ENCODE measurements around the gene MACROD2. TPM values are rescaled to one million over a fixed set of nuclear protein-coding genes. Genes with fewer than 3 reads are reported as not detected.

Gene MACROD2
- total and polyA plus RNA-seq, 2 of the 4 experiments (the other 2 are of a cell fraction), result not detected

DNA sequence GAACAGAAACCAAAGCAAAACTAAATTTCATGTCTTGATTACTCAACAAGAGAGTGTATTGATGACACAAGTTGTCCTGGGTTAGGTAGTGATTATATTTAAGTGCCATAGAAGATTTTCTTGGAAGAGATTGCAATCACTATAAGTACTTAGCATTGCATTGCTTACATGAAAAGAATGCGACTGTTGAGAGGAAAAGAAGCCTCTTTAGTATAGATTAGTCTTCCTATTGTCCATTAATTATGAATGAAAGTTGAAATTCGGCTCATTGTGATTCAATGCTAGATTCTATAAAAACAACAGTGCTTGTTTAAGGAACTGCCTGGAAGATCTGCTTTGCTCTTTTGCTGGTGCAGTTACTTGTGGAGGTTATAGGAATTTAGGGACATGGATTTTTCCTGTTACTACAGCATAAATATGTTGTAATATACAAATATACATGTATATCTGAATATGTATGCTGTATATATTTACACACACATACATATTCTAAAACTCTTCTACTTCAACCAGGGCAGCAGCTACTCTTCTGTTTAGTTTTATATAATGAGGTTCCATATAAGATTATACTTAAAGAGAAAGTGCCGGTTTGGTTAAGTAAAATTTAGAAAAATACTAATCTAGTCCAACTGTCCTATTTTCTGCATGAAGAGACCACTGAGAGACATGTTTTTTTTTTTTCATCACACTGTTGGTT, 1781.6 kb downstream of the MACROD2 start:
- in situ Hi-C loops (cut with MboI; ENCODE audit: low sequenced_read_pairs), result no loop called here
- no peak overlapping the region for H4K5ac ChIP-seq (ENCODE audit: low read depth, low read length)
- no peak overlapping the region for H2BK120ac ChIP-seq (ENCODE audit: low read depth, low read length)
- no peak overlapping the region for H3K23ac ChIP-seq (ENCODE audit: low read depth, low read length)
- no peak overlapping the region for H3K4me2 ChIP-seq (ENCODE audit: low read depth, low read length)
- H2BK5ac ChIP-seq (ENCODE audit: low read depth, low read length, poor library complexity, severe bottlenecking), result no peak overlapping the region
- no peak overlapping the region for H3K27ac ChIP-seq (ENCODE audit: insufficient read depth, low read length)
- no peaks in the 10 kb centered on the region; the same call in 1 of the 2 replicates for H3K9me3 ChIP-seq (ENCODE audit: control insufficient read depth, insufficient read depth, low read length)
- H3K9ac ChIP-seq (ENCODE audit: low read depth, low read length), result no peak overlapping the region
- H3K36me3 ChIP-seq (ENCODE audit: control insufficient read depth, insufficient read depth, low read length), result no peaks in the 10 kb centered on the region
- no peak overlapping the region for H3K56ac ChIP-seq (ENCODE audit: extremely low read depth, insufficient read depth, low read length)
- no peak overlapping the region for H2BK15ac ChIP-seq (ENCODE audit: low read depth, low read length)
- no peak overlapping the region for H3K4me3 ChIP-seq (ENCODE audit: insufficient read depth, low read depth, low read length)
- no peak overlapping the region for H4K8ac ChIP-seq (ENCODE audit: low read depth in 2 of 2, low read length in 2 of 2)
- DNase-seq (no peak), ATAC-seq (ENCODE audit: low read depth) (no peak)
- no peak overlapping the region for H2AFZ ChIP-seq (replicated peaks; ENCODE audit: low read length, poor library complexity)
- no peak overlapping the region for H2AK5ac ChIP-seq (ENCODE audit: low read depth, low read length)
- H2AK9ac ChIP-seq (replicated peaks; ENCODE audit: low read depth, low read length, poor library complexity), result no peak overlapping the region
- ChIA-PET POLR2A (ENCODE audit: unreplicated experiment) (no interaction called here), CTCF (no interaction called here)
- no peaks in the 10 kb centered on the region for H3K27me3 ChIP-seq (ENCODE audit: control insufficient read depth, insufficient read depth, low read length)
- no TSS peak for BruUV-seq (replicated peaks)
- no peaks in the 10 kb centered on the region for H3K79me1 ChIP-seq (ENCODE audit: low read depth in 1 of 2, low read length in 2 of 2)
- no peak overlapping the region for H3K18ac ChIP-seq (ENCODE audit: low read depth, low read length)
- H4K91ac ChIP-seq (ENCODE audit: insufficient read depth, low read depth, low read length), result no peak overlapping the region
- WGBS, 2 experiments (ENCODE audit: extremely low coverage in 2 of 2, insufficient read length in 1 of 2), result no CpG with 5 or more reads among the region's 3 CpGs
- H4K20me1 ChIP-seq (ENCODE audit: insufficient read depth, low read length), result no peaks in the 10 kb centered on the region
- TF ChIP-seq CHD1 (IDR thresholded peaks at IDR 0.05; ENCODE audit: low read depth, low read length) (no peak), USF2 (IDR thresholded peaks at IDR 0.05; ENCODE audit: low read depth, low read length) (no peak), FOS (IDR thresholded peaks at IDR 0.05; ENCODE audit: low read depth, low read length) (no peak), BHLHE40 (IDR thresholded peaks at IDR 0.05; ENCODE audit: low read depth, low read length) (no peak), MXI1 (IDR thresholded peaks at IDR 0.05; ENCODE audit: borderline replicate concordance, low read depth, low read length) (no peak), CEBPB (IDR thresholded peaks at IDR 0.05; ENCODE audit: low read depth, low read length) (no peak), SMC3 (IDR thresholded peaks at IDR 0.05; ENCODE audit: low read depth, low read length) (no peak), MAFK (IDR thresholded peaks at IDR 0.05; ENCODE audit: low read depth, low read length) (no peak), RFX5 (IDR thresholded peaks at IDR 0.05; ENCODE audit: low read depth, low read length) (no peak)
- TF ChIP-seq, protein P1, sequence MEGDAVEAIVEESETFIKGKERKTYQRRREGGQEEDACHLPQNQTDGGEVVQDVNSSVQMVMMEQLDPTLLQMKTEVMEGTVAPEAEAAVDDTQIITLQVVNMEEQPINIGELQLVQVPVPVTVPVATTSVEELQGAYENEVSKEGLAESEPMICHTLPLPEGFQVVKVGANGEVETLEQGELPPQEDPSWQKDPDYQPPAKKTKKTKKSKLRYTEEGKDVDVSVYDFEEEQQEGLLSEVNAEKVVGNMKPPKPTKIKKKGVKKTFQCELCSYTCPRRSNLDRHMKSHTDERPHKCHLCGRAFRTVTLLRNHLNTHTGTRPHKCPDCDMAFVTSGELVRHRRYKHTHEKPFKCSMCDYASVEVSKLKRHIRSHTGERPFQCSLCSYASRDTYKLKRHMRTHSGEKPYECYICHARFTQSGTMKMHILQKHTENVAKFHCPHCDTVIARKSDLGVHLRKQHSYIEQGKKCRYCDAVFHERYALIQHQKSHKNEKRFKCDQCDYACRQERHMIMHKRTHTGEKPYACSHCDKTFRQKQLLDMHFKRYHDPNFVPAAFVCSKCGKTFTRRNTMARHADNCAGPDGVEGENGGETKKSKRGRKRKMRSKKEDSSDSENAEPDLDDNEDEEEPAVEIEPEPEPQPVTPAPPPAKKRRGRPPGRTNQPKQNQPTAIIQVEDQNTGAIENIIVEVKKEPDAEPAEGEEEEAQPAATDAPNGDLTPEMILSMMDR (conservative IDR thresholded peaks at IDR 0.05; ENCODE audit: low read depth, low read length), result no peak
- TF ChIP-seq, protein P2, sequence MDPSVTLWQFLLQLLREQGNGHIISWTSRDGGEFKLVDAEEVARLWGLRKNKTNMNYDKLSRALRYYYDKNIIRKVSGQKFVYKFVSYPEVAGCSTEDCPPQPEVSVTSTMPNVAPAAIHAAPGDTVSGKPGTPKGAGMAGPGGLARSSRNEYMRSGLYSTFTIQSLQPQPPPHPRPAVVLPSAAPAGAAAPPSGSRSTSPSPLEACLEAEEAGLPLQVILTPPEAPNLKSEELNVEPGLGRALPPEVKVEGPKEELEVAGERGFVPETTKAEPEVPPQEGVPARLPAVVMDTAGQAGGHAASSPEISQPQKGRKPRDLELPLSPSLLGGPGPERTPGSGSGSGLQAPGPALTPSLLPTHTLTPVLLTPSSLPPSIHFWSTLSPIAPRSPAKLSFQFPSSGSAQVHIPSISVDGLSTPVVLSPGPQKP (IDR thresholded peaks at IDR 0.05; ENCODE audit: borderline replicate concordance, low read depth, low read length), result no peak
- H3K9me1 ChIP-seq (ENCODE audit: insufficient read depth, low read length), result no peaks in the 10 kb centered on the region
- no peaks in the 10 kb centered on the region for H3K4me1 ChIP-seq (ENCODE audit: control insufficient read depth, insufficient read depth, low read length)
- H3K14ac ChIP-seq (replicated peaks; ENCODE audit: low read depth, low read length), result no peak overlapping the region
- intact Hi-C loops (cut with micrococcal nuclease), result no loop called here
- H2BK20ac ChIP-seq (ENCODE audit: low read depth, low read length), result no peak overlapping the region
- dilution Hi-C loops (cut with HindIII; ENCODE audit: low sequenced_read_pairs, unreplicated experiment), result no loop called here
- no peak overlapping the region for H3K4ac ChIP-seq (ENCODE audit: low read depth, low read length)

All from IMR-90 (cell line).